SH-SY5Y (cell line): ENCODE results near the gene MACROD2.

ENCODE experiments used
- GATA2 ChIP-seq: IDR thresholded peaks from 2 replicates; pipeline ENCODE4 v1.6.1; 2011; ENCODE audit warnings: mild to moderate bottlenecking, low read depth, low read length
- GATA3 ChIP-seq: IDR thresholded peaks from 2 replicates; pipeline ENCODE4 v1.6.1; 2011; ENCODE audit warnings: low read depth, mild to moderate bottlenecking, low read length, moderate library complexity

MACROD2 gene

DNA sequence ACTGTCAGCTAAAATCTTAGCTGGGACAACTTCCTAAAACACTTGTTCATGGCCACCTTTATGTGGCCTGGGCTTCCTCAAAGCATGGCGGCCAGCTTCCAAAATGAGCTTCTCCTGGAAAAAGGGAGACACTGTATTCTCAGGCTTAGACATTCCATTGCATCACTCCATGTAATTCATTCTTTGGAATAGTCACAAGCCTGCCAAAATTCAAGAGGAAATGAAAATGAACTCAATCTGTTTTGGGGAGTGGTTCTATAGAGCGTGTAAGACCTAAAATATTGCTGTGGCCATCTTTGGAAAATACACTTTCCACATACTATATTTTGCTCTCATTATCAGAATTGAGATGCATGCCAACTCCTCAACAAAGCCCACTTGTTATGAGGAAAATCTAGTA is 1890.9 kb downstream of the MACROD2 start:
- TF ChIP-seq GATA3 (no peak), GATA2 (no peak)

DNA sequence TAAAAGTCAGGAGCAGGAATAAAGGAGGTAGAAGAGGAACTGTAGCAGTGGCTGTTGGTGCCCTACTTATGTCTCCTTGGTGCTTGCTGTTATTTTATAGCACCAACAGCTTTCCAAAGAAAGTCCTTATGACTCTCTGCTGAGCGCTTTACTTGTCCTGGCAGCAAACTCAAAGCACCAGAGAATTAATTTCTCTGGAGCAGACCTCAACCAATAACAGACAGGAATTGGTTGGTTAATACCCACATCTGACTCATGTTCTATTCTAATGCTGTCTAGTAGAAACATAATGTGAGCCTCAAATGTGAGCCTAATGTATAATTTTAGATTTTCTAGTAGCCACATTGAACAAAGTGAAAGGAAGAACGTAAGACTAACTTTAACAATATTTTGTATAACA is 1892.1 kb downstream of the MACROD2 start:
- TF ChIP-seq GATA2, result no peak
- TF ChIP-seq GATA3, result no peak

DNA sequence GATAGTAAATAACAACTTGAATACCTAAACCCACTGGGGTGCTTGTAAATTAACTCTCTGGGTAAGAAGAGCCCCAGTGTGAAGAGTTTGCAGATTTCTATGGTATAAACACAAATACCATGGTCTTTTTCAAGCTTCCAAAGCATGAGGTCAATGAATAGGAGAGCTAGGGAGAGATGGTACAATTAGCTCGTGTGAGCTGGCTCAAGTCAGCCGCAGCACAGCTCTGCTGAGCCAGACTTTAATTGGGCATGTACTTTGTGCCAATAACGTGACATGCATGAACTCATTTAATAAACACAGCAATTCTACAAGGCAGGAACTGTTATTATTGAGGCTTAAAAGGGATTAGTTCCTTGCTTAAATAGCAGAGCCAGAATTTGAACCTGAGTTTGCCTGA is 1893.7 kb downstream of the MACROD2 start:
- no peak for TF ChIP-seq GATA2
- no peak for TF ChIP-seq GATA3

DNA sequence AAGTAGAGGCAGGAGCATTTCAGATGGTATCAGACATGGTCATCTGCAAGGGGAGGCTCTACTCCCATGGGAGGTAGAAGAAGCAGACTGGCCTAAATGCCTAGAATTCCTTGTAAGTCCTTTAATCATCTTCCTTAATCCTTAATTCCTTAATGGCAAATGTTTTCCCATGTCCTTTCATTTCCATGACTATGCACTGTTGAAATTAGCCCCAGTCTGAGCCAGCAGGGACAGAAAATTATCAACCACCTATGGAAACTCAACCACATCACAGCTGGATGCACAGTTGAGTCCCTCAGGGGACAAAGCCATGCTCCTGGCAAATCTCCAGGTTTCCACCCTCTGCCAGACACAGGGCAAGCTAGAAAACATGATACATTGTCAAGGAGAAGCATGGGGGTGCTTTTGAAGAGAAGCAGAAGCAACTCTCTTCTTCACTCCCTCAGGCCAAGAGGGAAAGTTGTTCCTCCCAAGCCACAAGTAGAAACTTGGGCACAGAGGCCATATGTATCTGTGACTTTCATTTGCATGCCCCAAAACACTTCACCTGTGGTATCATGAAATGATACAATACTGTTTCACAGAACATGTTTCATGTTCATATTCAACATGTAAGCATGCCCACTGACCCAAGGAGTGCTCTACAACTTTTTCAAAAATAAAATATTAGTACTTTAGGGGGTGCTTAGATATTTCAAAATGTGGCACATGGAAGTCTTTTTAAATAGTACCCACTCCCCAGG is 1894.4 kb downstream of the MACROD2 start:
- no peak for TF ChIP-seq GATA2
- TF ChIP-seq GATA3, result no peak

DNA sequence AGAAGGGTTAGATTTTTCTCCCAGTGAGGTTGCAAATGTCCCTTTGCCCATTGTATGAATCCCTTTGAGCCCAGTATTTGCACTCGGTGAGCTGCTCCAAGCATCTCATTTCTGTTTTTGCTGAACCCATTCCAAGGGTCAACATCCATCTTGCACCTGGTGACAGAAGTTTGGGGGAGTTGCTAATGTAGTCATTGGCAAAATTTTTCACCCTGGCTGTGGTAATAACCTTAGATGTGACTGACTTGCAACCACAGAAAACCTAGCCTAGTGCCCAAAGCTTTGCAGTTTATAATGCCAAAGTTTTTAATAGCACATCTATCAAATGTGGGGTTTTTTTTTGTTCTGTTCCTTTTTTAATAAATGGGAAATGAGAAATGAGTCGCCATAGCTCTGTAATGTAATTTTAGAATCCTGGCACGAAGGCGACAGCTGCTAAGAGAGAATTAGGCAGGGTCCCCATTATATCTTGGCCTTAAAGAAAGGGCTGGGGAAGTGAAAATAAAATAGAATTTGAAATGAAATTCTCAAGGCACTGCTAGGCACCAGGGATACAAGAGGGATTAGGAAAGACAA is 1895.2 kb downstream of the MACROD2 start:
- TF ChIP-seq GATA3 (no peak), GATA2 (no peak)

DNA sequence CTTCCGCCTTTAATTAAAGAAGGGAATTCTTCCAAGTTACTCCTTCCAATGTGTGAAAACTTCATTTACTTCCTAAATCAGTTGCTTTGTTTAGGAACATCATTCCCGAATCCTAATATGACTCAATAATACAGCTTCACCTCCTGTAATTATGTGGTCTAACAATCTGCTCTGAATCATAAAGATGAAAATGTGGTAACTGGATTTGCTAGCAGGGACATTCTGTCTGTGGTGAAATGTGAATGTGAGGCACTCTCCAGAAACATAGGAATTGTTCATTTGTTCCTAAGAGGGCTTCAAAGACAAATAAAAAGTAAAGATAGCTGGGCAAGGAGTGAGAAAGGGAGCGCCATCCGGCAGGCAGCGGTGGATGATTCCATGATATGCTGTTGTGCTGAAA is 1899.8 kb downstream of the MACROD2 start:
- TF ChIP-seq GATA2 (no peak), GATA3 (no peak)

DNA sequence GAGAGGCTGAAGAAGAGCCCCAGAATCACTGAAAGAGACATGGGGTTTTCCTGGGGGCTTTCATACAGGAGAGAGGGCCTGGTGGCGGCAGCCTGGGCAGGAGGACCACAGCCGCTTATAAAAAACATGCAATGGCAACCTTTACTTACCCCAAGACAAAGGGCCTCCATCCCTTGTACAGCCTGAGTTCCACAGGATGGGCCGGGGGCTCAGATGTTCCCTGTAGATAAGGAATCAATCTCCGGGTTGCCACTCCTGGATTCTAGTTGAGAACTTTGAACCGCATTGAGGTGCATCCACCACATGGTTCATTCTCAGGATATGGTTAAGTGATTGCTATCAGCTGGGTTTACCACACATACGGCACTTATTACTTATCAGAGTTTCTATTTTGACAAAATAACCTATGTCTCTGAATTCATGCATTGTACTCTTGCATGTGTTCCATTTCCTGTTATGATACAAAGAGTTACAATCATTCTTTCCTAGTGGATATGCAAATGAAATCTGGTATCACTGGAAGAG is 1900.3 kb downstream of the MACROD2 start:
- TF ChIP-seq GATA3, result no peak

DNA sequence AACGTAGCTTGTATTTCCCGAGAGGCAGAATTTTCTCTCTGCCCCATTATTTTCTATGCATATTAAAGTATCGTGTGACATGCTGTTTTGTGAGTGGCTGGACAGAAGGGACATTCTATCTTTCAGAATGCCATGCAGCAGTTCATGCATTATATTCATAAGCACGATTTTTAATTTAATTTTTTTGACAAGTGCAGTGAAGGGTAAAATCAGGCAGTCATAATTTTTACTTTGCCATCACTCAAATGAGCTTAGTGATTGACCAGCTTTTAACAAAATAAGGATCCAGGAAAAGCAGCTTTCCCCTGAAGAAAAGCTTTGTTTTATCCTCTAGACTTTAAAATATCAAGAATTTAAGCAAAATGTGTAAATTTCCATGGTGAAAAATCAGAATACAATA is 1904.7 kb downstream of the MACROD2 start:
- no peak for TF ChIP-seq GATA2

DNA sequence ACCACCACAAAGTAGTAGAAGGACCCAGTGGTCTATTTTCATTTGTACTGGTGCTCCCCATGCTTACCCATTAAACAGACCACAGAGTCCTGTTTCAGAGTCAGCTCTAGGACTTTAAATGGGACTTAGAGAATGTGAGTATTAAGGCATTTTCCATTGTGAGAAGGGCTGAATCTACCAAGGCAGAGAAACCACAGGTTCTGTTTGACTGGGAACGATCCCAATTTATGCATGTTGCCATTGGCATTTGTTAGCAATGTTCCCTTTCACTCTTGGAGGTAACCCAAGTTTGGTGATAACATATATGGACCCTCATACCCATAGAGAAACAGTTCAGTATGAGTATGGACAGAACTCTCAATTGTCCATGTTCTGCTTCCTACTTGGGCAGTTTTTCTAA is 1905.1 kb downstream of the MACROD2 start:
- no peak for TF ChIP-seq GATA2
- no peak for TF ChIP-seq GATA3

DNA sequence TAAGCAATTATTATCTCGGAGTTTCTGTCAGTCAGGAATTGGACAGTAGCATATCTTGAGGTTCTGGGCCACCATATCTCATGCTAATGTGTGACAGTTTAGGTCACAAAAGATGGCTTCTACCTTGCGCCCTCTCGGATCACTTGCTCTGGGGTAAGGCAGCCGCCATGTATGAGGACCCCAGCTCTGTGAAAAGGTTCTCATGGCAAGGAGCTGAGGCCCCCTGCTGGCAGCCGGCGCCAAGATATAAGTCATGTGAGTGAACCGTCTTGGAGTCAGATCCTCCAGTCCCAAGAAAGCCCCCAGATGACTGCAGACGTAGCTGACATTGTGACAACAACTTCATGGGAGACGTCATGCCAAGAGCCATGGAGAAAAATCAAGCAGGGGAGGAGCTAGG is 1907.2 kb downstream of the MACROD2 start:
- no peak for TF ChIP-seq GATA2
- no peak for TF ChIP-seq GATA3

DNA sequence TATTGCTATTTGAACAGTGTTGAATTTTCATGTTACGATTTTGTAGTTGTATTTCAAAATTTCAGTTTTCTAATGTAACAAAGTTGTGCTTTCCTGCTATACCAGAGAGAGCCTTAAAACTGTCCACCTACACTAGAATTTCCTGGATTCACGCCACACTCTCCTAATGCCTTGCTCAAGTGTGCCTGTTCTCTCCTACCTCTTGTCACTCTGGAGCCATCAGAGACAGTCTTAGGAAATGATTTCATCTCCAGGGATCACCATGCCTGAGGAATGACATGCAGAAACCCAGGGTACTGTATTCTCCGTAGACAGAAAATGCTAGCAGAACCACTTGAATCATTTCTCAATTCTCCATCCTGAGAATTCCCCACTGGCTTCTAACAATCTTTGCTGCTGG is 1910.3 kb downstream of the MACROD2 start:
- no peak for TF ChIP-seq GATA2
- TF ChIP-seq GATA3, result no peak

DNA sequence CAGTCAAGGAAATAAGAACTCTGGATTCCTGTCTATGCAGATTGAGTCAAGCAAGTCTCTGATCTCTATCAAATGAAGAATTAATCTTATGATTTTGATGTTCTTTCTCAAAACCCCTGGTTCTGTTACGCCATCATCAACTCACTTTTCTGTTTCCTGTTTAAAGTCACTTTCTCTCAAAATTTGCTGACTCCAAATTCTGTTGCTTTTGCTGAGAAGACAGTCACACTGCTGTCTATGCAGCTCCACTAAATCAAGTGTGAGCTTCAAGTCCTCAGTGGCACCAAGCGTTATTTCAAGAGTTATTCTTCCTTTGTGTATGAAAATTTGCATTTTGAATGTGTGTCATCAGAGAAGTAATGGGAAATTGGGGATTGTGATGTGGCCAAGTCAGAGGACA is 1914.7 kb downstream of the MACROD2 start:
- TF ChIP-seq GATA3 (no peak), GATA2 (no peak)

DNA sequence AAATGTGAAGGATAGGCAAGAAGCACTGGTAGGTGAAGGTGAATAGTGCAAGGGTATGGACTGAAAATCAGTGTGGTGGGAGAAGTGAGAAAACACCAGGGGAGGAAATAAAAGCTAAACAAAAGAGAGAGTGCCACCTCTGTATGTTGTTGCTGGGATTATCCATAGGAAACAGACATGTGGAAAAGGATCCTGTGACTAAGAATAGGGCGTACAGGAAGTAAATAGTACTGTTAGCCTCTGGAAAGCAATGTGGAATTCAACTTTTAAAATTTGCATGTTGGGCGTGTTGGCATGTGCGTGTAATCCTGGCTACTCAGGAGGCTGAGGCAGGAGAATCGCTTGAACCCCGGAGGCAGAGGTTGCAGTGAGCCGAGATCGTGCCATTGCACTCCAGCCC is 1916.3 kb downstream of the MACROD2 start:
- TF ChIP-seq GATA3, result no peak
- no peak for TF ChIP-seq GATA2

DNA sequence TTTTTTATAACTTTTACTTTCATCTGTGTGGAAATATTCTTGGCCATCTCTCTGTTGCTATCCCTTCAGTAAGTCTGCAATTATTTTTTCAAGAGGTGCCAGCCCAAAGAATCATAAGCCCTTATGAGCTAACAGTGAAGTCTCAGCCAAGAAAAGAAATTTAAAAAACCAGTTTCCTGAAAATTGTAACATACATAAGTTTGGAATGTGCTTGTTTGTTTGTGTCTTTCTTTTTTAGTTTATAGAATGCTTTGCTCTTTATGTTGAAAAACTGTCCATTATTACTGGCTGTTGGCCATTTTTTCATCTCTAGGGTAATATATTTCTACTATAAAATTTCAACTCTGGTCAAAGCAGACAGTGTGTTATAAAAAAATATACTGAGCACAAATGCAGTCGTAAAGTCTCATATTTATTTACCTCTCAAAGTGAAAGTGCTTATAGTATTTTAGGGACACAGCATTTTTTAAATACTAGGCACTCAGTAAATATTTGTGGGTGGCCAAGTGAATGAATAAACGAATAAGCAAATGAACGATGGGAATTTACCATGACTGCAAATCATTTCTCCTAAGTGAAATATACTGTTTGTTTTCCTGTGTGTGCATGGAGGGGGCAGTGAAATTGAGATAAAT is 1918.2 kb downstream of the MACROD2 start:
- TF ChIP-seq GATA2 (no peak), GATA3 (no peak)

DNA sequence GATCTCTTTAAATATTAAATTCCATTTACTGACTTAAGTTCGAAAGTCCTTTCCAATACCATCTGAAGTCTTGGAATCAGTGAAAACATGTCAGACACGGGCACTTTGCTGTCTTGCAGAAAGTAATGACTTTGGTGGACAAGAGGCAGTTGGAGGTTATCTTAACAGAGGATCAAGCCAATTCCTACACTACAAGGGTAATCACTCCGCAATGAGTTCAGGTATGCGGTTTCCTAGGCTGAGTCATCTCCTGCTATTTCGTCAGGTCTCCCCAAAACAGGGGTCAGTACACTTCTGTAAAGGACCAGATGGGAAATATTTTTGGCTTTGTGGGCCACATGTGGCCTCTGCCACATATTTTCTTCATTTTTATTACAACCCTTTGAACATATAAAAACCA is 1921.3 kb downstream of the MACROD2 start:
- no peak for TF ChIP-seq GATA3
- TF ChIP-seq GATA2, result no peak

DNA sequence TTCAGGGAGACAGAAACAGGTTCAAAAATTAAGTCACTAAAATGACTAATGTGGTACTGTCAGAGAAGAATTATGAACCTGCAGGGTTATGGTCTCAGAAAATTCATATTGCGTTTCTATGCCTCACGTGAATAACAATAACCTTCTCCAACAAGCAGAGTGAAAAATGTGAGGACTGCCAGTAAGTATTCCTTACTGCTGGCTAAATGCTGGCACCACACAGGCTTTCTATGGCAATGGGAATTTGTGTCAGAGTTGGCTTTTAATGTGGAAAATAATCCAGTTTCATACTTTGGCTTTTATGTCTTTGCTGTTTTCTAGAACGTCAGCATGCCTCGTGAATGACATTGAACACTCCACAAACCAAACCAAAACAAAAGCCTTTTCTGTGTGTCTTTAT is 1922.0 kb downstream of the MACROD2 start:
- no peak for TF ChIP-seq GATA2
- TF ChIP-seq GATA3, result no peak
